GM19193 (cell line): ENCODE data around the gene GLIS1.

ENCODE experiments used
- POLR2A ChIP-seq: IDR thresholded peaks from 4 replicates; pipeline ENCODE4 v1.6.1; 2011; ENCODE audit not compliant: insufficient read depth, insufficient read length; ENCODE audit errors: extremely low read depth

The GLIS1 gene

DNA sequence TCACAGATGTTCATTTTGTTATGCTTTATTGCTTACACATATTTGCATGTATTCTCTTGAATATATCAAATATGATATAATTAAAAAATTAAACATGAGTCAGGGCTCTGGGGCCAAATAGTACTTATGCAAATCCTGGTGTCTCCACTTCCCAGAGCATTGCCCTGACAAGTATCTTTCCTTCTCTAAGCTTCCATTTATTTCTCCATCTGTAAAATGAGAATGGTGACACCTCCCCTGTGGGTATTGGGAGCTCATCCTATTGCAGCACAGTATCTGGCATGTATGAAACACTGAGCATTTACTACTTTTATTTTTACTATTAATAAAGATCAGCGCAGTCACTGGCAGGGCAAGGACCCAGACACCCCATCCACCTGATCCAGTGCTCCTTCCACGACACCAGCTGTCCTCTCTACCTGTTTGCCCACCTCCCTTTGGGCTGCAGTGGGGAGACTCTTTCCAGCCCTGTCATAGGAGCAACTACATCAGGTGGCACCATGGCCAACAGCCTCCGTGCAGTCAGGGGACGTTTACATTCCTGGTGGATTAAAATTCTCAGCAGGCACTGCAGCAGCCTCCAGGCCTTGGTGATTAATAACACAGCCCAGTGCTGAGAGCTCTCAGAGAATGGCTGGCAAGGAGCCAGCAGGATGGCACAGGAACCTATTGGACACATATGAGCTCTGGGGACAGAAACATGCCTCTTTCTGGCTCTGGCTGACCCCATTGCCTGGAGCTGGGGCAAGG is 166.7 kb downstream of the GLIS1 start:
- TF ChIP-seq POLR2A: no peak

DNA sequence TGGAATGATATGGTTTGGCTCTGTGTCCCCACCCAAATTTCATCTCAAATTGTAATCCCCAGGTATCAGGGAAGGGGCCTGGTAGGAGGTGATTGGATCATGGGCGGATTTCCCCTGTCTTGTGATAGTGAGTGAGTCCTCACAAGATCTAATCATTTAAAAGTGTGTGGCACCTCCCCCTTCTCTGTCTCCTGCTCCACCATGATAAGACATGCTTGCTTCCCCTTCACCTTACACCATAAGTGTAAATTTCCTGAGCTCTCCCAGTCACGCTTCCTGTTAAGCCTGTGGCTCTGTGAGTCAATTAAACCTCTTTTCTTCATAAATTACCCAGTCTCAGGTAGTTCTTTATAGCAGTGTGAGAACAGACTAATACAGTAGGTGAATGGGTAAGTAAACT is 170.4 kb downstream of the GLIS1 start:
- TF ChIP-seq POLR2A: no peak

DNA sequence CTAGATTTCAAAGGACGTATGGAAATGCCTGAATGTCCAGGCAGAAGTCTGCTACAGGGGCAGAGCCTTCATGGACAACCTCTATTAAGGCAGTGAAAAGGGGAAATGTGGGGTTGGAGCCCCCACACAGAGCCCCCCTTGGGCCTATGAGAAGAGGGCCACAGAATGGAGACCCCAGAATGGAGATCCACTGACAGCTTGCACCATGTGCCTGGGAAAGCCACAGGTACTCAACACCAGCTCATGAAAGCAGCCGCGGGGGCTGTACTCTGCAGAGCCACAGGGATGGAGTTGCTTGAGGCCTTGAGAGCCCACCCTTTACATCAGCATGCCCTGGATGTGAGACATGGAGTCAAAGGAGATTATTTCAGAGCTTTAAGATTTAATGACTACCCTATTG is 171.1 kb downstream of the GLIS1 start:
- no peak for TF ChIP-seq POLR2A

DNA sequence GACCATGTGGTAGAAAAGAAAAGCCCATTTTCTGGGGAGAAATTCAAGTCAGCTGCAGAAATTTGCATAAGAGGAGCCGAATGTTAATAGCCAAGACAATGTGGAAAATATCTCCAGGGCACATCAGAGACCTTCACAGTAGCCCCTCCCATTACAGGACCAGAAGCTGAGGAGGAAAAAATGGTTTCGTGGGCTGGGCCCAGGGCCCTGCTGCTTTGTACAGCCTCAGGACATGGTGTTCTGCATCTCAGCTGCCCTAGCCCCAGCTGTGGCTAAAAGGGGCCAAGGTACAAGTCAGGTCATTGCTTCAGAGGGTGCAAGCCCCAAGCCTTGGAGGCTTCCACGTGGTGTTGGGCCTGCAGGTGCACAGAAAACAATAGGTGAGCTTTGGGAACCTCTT is 171.5 kb downstream of the GLIS1 start:
- no peak for TF ChIP-seq POLR2A

DNA sequence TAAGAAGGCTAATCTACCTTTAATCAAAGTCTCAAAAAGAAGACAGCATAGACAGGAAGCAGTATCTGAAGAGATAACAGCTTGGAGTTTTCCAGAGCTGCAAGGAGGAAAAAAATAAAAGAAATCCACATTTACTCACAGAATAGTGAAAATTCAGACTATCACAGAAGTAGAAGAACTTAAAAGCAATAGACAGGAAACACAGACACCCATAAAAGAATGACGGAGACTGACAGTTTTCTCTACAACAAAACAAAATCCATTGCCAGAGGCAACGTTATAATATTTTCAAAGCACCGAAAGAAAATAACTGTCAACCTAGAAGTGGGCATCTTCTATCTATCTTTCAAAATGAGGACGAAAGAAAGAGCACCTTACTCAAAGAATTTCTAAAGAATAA is 175.4 kb downstream of the GLIS1 start:
- no peak for TF ChIP-seq POLR2A

DNA sequence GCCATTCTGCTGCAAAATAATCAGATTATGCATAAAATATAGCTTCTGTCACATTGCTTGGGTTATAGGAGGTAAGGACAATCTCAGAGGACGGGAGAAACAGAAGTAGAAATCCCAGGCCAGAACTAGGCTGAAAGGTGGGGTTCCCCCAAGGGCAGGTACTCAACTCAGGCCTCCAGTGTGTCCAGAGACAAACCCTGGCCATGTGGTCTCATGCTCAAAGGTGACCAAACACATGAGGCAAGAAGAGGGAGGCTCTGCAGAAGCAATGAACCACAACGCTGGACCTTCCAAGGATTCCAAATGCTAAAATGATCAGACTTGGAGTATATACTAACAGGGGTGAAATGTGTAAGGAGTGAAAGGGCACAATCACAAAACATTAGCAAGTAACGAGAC is 176.0 kb downstream of the GLIS1 start:
- no peak for TF ChIP-seq POLR2A

DNA sequence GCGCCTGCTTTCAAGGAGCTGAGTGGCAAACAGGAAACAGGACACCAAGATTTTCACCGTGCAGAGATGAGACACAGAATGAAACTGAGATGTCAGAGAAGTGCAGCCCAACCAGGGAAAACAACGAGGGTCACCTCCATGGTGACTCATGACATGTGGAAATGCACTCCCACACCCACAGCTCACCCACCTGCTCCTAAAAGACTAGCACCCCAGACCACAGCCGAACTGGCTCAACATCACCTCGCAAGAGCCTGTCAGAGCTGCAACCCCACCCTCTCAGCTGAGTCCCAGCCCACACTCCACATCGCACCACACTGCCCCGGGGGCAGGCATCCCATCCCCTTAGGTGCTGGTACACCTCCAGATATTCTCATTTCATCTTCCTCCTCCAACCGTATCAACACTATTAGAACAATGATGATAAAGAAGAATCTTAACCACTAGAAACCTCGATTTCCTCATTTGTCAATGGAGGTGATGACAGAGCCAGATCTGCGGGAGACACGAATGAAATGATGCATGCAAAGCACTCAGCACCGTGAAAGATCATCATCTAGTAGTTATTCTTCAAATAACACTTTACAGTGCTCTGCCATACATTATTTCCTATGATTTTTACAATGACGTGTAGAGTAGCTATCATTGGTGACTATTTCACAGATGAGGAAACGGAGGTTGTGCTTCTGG is 176.5 kb downstream of the GLIS1 start:
- no peak for TF ChIP-seq POLR2A

DNA sequence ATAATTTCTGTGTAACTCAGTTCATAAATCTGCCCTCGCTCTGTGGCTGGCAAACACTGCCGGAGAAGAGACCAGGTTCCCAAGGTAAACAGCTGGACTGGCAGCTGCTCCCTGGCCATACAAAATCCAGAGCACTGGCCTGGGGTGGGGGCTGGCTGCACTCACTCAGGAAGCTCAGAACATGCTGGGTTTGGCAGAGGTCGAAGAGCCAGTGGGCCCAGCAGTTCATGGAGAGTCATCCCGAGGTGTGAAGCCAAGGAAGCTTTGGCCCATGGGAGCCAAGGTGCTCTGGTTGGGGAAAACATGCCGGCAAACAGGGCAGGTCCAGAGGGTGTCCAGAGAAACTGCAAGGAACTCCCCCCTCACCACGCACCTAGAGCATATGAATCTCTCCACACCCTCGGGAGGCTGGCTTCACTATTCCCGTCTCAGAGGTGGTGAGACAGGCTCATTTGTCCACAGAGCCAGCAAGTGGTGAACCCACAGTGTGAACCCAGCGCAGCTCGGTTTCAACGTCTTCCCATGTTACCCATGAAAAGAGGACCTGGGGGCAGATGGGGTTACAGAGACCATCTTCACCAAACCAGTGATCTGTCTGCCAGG is 177.4 kb downstream of the GLIS1 start:
- no peak for TF ChIP-seq POLR2A

DNA sequence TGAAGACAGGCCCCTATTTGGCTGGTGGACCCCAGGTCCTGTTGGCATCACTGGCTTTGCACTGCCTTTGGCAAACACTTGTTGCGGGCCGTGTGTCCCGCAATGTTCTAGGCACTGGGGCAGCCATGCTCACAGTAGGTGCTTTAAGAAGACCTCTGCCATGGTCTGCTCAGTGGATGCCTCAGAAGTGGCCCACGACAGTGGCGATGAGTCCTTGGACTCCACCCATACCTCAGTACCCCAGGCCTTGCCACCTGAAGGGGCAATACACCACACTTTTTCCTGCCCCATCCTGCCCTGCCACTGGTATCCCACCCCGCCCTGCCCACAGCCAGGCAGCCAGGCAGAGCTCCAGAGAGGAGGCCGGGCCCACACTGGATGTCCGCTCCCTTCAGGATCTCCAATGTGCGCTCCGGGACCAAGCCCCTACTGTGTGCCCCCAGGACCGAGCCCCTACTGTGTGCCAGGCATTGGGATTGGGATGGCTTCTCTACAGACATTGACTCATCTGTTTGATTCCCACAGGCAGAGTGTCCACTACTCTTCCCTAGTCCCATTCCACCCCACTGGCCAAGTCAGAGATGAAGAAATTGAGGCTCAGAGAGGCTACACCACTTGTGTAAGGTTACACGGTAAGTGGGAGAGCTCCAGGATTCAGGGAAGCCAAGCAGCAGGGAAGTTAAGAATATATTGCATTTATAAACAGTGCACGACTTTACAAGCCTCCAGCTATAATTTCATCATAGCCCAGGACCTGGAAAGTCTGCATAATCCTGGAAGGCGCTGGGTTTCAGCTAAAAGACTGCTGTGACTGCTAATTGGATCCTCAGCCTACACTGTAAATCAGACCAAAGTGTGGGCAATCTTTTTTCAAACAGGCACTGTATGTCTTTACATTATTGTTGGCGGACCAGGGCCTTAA is 178.1 kb downstream of the GLIS1 start:
- no peak for TF ChIP-seq POLR2A

DNA sequence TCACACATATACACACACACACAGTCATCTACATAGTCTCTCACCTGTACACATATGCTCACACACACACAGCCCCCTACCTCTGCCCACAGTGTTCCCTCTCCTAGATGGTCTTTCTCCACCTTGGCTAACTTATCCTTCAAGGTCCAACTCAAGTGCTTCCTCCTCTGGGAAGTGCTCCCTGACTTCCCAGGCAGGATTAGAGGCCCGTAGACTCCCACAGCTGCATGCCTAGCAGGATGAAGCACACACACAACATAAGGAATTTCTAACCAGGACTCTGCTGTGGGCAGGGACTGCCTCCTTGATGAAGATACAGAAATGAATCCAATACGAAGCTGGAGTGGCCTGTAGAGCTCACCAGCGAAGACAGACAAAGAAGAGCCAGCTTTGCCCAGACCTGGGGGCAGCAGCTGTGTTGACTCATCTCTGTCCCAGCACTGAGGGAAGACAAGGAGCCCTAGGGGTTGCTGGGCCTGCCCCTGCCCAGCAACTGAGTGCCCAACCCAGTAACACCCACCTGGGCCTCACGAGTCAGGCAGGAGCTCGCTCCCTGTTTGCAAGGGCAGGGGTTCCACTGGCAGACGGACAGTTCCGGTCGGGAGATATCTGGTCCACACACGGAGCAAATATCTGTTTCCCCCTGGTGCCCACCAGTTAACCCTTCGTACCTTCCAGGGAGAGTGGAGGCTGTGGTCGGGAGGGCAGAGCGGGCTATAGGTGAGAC is 178.9 kb downstream of the GLIS1 start:
- no peak for TF ChIP-seq POLR2A

DNA sequence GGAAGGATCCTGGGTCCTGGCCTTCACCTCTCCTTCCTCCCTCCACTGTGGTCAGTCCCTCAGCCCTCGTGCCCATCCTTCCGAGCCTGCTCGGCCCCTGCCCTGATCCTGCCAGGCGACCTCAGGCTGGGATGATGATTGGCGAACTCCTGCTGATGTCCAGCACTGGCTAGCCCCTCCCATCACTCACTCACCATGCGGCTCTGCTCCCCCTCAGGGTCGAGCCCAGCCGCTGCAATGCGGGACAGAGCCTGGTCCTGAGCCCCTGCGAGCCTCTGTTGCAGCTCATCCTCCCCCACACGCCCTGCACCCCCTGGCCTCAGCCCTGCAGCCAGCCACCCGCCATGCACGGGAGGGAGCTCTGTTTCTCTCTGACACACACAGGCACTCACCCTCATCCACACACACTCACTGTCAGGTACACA is 179.6 kb downstream of the GLIS1 start:
- no peak for TF ChIP-seq POLR2A

DNA sequence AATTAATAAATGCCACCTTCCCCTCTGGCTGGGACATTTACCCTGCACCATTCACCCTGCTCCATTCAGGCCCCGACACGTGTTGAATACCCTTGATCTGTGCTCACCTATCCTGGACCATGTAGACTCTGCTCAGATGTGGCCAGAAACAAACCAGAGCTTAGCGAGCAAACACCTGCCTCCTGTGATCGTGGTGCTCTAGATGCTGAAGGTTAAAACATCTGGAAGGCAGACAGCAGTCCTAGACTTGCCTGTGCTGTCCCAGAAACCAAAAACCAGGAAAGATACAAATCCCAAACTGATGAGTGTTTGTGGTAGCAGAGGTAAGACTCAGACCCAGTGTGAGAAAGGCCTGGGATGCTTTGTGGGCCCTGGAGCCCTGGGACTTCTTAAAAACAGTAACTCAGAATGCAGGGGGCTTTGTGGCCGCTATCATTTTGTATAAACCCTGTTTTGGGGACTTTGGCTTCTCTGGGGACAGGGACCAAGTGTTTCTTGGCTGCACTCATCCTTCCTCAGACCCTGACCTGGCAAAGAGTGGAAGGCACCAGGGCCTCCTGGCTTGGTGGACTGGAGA is 180.1 kb downstream of the GLIS1 start:
- TF ChIP-seq POLR2A: no peak

DNA sequence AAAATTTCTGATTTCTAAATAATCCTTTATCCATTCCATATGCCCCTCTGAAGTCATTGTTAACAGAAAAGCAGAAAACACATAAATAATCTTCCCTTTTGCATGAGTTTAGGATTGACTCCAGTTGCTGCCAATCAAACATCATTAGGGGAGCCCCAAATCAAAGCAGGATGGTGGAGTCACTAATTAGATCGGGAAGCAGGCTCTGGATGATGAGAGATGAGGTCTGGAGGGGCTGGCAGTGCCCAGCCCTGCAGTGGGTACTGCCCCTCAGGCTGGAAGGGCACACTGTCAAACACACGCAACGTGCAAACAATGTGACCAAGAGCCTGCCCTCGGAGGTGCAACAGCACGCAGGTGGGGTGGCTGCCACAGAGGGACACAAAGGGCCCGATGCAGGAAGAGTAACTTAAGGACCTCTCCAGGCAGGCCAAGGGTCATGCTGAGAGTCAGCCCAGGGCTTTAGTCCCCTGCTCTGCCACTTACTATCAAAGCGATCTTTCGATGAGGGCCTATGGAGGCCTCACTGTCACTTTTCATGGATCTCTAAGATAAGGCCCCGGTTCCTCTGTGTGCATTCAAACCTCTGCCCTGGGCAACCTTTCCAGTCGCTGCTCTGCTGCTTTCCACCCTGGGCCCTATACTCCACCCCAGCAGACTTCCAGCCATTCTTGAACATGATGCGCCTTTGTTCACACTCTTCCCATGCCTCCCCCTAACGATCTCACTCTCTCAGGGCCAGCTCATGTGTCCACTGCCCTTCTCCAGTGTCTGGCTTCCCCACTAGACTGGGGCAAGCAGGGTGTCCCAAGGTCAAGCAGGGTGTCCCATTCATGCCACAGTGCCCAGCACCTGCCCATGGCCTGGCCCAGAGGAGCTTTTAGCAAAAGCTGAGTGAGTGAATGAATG is 180.9 kb downstream of the GLIS1 start:
- TF ChIP-seq POLR2A: no peak

DNA sequence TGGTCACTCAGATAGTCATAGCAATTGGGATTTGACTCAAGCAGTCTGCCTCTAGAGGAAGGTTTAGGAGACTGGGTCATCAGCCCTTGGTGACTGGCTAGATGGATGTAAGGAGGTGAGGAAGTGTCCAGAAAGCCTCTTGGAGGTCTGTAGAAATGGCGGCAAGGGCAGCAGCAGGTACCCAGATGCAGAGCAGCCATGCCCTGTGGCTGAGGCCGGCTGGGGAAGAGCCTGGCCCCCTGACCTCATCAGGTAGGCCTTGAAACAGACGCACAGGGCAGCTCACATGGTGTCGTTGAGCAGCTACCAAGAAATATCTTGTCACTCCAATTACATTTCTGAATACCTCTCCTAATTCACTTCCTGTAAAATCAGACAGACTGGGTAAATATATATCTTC is 181.6 kb downstream of the GLIS1 start:
- TF ChIP-seq POLR2A: no peak
